Activated naive CD8-positive, alpha-beta T cell (primary cell): ENCODE data around the gene NUDT14.

Experiments
- H3K27ac Mint-ChIP-seq: one replicate; pipeline ENCODE4 v1.8.0; 2021; ENCODE audit warnings: mixed read lengths
- H3K27me3 Mint-ChIP-seq: one replicate; pipeline ENCODE4 v1.8.0; 2021; ENCODE audit warnings: mixed read lengths
- H3K36me3 Mint-ChIP-seq: one replicate; pipeline ENCODE4 v1.8.0; 2021; ENCODE audit warnings: mixed read lengths
- H3K4me1 Mint-ChIP-seq: one replicate; pipeline ENCODE4 v1.8.0; 2021; ENCODE audit warnings: low read depth, mixed read lengths
- H3K4me3 Mint-ChIP-seq: one replicate; pipeline ENCODE4 v1.8.0; 2021; ENCODE audit warnings: mild to moderate bottlenecking, mixed read lengths
- H3K9me3 Mint-ChIP-seq: one replicate; pipeline ENCODE4 v1.8.0; 2021; ENCODE audit warnings: low read depth, mixed read lengths

NUDT14 gene

DNA sequence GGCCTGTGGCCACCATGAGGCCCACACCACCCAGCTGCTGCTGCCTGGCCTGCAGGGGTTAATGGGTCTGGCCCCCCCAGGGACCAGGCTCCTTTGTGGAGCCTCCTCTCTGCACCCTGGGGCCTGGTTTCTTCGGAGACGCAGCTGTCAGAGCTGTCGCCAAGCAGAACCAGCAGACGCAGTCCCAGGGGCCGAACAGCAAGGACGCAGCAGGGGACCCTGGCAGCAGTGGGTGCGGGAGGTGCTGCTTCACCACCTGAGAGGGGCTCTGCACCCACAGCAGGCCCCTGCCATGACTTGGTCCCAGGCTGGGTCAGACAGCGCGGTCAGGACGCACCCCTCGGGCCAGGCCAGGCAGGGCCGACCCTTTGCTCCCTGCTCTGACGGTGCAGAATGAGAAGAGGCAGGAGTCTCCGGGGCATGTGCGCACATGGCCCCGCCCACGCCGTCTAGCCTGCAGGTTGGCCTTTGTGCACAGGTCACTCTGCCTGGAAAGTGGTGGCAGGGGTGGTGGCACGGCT is 43.0 kb downstream of the NUDT14 start:
- Mint-ChIP-seq H3K27ac (no peak overlapping the region), H3K4me3 (no peak overlapping the region), H3K4me1 (no peaks in the 10 kb centered on the region), H3K9me3 (no peaks in the 10 kb centered on the region), H3K27me3 (no peaks in the 10 kb centered on the region), H3K36me3 (no peaks in the 10 kb centered on the region)

DNA sequence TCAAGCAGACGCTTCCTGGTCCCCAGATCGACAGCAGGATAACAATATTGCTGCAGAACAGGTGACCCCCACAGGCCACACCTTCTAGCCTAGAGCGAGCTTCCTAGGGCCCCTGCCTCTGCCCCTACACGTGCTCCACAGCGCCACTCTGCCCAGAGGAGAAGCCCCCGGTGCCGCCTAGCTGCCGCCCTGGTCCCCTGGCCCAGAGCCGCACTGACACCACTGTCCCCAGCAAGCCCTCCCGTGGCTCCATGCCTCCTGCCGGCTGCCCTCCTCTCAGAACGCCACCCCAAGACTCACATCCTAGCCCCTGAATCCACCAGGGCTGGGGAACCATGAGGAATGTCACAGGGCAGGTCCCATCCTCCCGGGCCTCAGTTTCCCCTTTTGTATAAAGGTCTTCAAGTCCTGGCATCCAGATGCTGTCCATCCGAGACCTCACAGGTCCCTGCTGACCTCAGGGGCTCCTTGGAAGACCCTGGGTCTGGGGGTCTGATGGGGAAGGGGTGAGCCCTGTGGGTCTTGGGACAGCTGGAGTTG is 43.6 kb downstream of the NUDT14 start:
- Mint-ChIP-seq H3K27ac (no peak overlapping the region), H3K36me3 (no peaks in the 10 kb centered on the region), H3K27me3 (no peaks in the 10 kb centered on the region), H3K9me3 (no peaks in the 10 kb centered on the region), H3K4me3 (no peak overlapping the region), H3K4me1 (no peaks in the 10 kb centered on the region)

DNA sequence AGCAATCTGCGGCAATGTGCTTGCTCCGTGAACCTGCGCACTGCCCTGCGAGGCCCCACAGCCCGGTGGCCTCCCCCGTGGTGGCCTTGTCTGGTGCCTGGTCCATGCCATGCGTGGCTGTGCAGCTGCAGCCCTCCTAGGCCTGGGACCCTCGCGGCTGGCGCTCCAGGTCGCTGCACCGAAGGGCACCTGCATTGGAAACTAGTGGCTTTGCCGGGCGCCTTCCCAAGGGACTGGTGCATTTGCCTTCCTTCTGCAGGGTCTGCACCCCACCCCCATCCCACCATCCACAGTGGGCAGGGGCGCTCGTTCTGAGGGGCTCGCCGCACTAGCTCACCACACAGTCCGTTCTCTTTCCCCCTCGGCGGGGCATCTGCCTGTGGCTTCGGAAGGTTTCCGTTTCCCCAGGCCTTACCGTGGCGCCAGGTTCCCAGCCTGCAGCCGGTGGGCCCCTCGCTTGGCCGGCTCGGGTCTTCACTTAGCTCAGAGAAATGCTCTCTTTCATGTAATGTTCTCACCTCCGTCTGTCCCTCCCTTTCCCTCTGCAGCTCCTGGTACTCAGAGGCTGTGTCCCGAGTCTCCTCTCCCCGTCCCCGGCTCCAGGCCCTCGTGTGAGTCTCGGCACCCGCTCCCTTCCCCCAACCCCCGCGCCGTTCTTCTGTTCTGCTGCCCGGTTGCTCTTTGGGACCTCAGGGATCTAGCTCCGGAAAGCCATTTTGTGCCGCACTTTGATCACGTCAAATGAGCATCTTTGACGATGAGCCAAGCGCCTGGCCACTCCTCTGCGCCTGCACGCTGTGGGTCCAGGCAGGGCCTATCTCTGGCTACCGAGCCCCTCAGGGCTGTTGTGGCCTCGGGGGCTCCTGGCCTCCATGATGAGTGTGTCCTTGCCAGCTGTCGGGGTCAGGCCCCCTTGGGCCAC is 44.5 kb downstream of the NUDT14 start:
- no peaks in the 10 kb centered on the region for H3K27me3 Mint-ChIP-seq
- H3K9me3 Mint-ChIP-seq = no peaks in the 10 kb centered on the region
- H3K4me1 Mint-ChIP-seq = no peaks in the 10 kb centered on the region
- no peaks in the 10 kb centered on the region for H3K36me3 Mint-ChIP-seq
- H3K4me3 Mint-ChIP-seq = no peak overlapping the region
- H3K27ac Mint-ChIP-seq = no peak overlapping the region

DNA sequence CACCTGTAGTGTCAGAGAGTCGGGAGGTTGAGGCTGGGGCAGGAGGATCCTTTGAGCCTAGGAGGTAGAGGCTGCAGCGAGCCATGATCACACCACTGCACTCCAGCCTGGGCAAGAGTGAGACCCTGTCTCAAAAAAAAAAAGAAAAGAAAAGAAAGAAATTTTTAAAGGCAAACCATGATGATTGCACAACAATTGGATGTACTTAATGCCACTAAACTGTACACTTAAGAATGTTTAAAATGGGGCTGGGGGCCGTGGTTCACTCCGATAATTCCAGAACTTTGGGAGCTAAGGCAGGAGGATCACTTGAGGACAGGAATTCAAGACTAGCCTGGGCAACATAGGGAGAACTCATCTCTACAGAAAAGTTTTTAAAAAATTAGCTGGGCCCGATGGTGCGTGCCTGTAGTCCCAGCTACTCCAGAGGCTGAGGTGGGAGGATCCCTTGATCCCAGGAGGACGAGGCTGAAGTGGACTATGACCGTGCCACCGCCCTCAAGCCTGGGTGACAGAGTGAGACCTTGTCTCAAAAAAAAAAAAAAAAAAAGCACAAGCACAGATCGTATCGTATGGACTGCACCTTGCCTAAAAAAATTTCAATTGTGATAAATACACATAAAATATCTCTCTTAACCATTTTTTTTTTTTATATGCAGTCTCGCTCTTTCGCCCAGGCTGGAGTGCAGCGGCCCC is 45.3 kb downstream of the NUDT14 start:
- no peaks in the 10 kb centered on the region for H3K36me3 Mint-ChIP-seq
- no peaks in the 10 kb centered on the region for H3K9me3 Mint-ChIP-seq
- no peak overlapping the region for H3K27ac Mint-ChIP-seq
- no peaks in the 10 kb centered on the region for H3K4me1 Mint-ChIP-seq
- no peak overlapping the region for H3K4me3 Mint-ChIP-seq
- H3K27me3 Mint-ChIP-seq = no peaks in the 10 kb centered on the region

- H3K36me3 Mint-ChIP-seq = peaks cover 2% of the 10 kb centered on the region
- peaks cover 2% of the 10 kb centered on the region for H3K27me3 Mint-ChIP-seq
- no peak overlapping the region for H3K27ac Mint-ChIP-seq
- no peaks in the 10 kb centered on the region for H3K9me3 Mint-ChIP-seq
- no peak overlapping the region for H3K4me3 Mint-ChIP-seq
- no peaks in the 10 kb centered on the region for H3K4me1 Mint-ChIP-seq
Observed at GRCh38 chr14:105132921-105133654, 48.0 kb downstream of the NUDT14 start.

DNA sequence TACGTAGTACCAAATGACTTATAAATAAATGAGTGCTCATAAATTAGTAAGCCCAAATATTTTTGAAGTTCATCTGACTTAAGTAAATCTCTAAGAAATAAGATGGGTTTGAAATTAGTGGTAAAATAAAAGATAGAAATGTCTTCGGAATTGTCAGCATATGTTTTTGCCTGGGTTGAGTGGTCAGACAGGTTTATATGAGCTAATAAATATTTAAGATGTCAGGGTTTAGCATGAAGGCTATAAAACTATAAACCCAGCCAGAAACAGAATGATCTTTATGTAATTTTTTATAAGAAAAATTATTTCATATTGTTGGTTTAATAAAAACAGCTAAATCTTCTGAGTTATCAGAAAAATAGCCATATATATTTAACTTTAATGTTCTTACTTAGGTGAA is 49.9 kb downstream of the NUDT14 start:
- Mint-ChIP-seq H3K36me3 (peaks cover 2% of the 10 kb centered on the region), H3K27me3 (peaks cover 2% of the 10 kb centered on the region), H3K9me3 (no peaks in the 10 kb centered on the region), H3K27ac (no peak overlapping the region), H3K4me3 (no peak overlapping the region), H3K4me1 (no peaks in the 10 kb centered on the region)

DNA sequence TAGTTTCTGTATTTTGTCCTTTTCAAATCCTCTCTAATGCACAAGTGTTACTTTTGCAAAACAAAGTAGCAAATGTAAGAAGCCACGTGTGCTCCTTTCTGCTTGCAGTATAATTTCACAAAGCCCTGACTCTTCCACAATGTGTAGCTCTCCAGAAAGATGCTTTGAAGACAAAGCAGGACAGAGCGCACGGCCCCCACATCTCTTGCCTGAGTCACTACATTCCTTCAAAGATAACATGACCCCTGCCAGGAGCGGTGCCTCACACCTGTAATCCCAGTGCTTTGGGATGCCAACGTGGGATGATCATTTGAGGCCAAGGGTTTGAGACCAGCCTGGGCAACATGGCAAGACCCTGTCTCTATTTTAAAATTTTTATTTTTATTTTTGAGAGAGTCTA is 53.1 kb downstream of the NUDT14 start:
- Mint-ChIP-seq H3K4me1 (no peaks in the 10 kb centered on the region), H3K9me3 (no peaks in the 10 kb centered on the region), H3K27ac (no peak overlapping the region), H3K4me3 (no peak overlapping the region), H3K36me3 (peaks cover 2% of the 10 kb centered on the region), H3K27me3 (peaks cover 3% of the 10 kb centered on the region)

- H3K4me3 Mint-ChIP-seq = no peak overlapping the region
Observed at GRCh38 chr14:105126981-105127329, 54.2 kb downstream of the NUDT14 start.

DNA sequence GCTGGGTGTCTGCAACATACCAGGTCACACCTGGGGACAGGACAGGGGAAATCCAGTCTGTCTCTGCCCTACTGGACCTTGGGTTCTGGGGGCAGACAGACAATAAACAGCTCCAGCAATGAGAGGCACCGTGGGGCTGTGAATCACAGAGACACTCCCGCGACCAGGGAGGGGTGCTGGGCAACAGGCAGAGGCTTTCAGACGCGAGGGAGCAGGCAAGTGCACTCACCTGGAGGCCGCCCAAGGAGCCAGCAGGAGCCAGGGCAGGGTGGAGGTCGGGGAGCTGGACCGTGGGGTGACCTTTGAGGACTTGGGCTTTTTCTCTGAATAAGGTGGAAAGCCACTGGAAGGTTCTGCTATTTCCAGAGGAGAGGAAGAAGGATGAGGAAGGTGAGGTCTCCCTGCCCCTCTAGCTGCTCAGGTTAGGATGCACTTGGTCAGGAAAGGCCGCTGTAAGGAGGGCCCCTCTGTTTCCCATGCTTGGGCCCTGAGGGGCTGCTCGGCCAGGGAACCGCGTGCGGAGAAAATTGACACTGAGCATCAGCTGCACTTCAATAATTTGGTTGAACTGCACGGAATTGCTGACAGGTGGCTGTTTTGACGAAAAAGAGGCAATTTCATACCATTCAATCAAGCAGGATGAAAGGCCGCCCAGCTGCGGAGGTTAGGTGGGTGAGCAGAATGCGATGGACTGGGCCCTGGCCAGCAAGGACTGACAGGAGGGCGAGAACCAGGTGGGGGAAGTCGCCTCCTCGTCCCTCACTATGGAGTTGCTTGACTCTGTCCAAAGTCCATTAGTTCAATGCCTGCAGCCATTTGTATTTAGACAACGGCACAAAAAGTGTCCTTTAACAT is 54.8 kb downstream of the NUDT14 start:
- H3K36me3 Mint-ChIP-seq = peaks cover 2% of the 10 kb centered on the region
- no peak overlapping the region for H3K27ac Mint-ChIP-seq
- H3K4me3 Mint-ChIP-seq = no peak overlapping the region
- no peaks in the 10 kb centered on the region for H3K4me1 Mint-ChIP-seq
- H3K9me3 Mint-ChIP-seq = peaks cover 6% of the 10 kb centered on the region
- H3K27me3 Mint-ChIP-seq = peaks cover 5% of the 10 kb centered on the region

More at GRCh38 chr14:105126981-105127329, 54.2 kb downstream of the NUDT14 start:
- peaks cover 3% of the 10 kb centered on the region for H3K9me3 Mint-ChIP-seq
- H3K27me3 Mint-ChIP-seq = peaks cover 5% of the 10 kb centered on the region
- H3K4me1 Mint-ChIP-seq = no peaks in the 10 kb centered on the region
- peaks cover 2% of the 10 kb centered on the region for H3K36me3 Mint-ChIP-seq
- no peak overlapping the region for H3K27ac Mint-ChIP-seq

- no peaks in the 10 kb centered on the region for H3K4me1 Mint-ChIP-seq
- H3K27me3 Mint-ChIP-seq = peaks cover 10% of the 10 kb centered on the region
- peaks cover 8% of the 10 kb centered on the region for H3K36me3 Mint-ChIP-seq
- no peak overlapping the region for H3K27ac Mint-ChIP-seq
- no peak overlapping the region for H3K4me3 Mint-ChIP-seq
- peaks cover 13% of the 10 kb centered on the region for H3K9me3 Mint-ChIP-seq
Observed at GRCh38 chr14:105124823-105125222, 56.3 kb downstream of the NUDT14 start.

GRCh38 chr14:105123981-105124765 is 56.9 kb downstream of the NUDT14 start:
- H3K9me3 Mint-ChIP-seq = peaks cover 13% of the 10 kb centered on the region
- H3K36me3 Mint-ChIP-seq = peaks cover 6% of the 10 kb centered on the region
- H3K27me3 Mint-ChIP-seq = peaks cover 11% of the 10 kb centered on the region
- no peak overlapping the region for H3K4me3 Mint-ChIP-seq
- H3K4me1 Mint-ChIP-seq = no peaks in the 10 kb centered on the region
- no peak overlapping the region for H3K27ac Mint-ChIP-seq

DNA sequence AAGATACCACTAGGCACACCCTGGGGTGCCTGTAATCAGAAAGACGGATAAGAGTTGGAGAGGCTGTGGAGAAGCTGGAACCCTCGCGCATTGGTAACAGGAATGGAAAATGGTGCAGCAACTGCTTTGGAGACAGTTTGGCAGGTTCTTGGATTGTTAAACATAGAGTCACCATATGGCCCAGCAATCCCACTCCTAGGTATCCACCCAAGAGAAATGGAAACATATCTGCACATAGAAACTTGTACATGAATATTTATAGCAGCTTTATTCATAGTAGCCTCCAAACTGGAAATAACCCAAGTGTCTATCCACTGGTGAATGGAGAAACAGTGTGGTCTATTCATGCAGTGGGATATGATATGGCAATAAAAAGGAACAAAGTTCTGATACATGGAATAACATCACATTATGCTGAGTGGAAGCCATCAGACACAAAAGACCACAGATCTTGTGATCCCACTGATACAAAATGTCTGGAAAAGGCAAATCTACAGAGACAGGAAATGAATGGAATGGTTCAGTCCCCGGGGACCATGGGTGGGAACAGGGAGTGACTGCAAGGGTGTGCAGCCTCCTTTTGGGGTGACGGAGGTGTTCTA is 57.9 kb downstream of the NUDT14 start:
- Mint-ChIP-seq H3K27me3 (peaks cover 12% of the 10 kb centered on the region), H3K36me3 (peaks cover 6% of the 10 kb centered on the region), H3K4me3 (no peak overlapping the region), H3K27ac (no peak overlapping the region), H3K4me1 (no peaks in the 10 kb centered on the region), H3K9me3 (peaks cover 13% of the 10 kb centered on the region)
